Glutamatergic neuron (in vitro differentiated cells): ENCODE data around the gene SLC30A9. TPM values are rescaled to one million over a fixed set of nuclear protein-coding genes. Genes with fewer than 3 reads are reported as not detected.

Source experiments
- DNase-seq: peaks from one replicate; pipeline ENCODE4 v3.0.0; 2022
- H3K27ac Mint-ChIP-seq: one replicate; pipeline ENCODE4 v1.8.0; 2020; ENCODE audit warnings: mild to moderate bottlenecking, mixed read lengths, inconsistent platforms; ENCODE audit not compliant: unreplicated experiment
- H3K27me3 Mint-ChIP-seq: one replicate; pipeline ENCODE4 v1.8.0; 2020; ENCODE audit warnings: mild to moderate bottlenecking, moderate library complexity, mixed read lengths, inconsistent platforms; ENCODE audit not compliant: unreplicated experiment
- H3K36me3 Mint-ChIP-seq: one replicate; pipeline ENCODE4 v1.8.0; 2020; ENCODE audit warnings: mild to moderate bottlenecking, mixed read lengths, inconsistent platforms; ENCODE audit not compliant: unreplicated experiment
- H3K4me1 Mint-ChIP-seq: one replicate; pipeline ENCODE4 v1.8.0; 2020; ENCODE audit warnings: mild to moderate bottlenecking, low read depth, mixed read lengths, inconsistent platforms; ENCODE audit not compliant: unreplicated experiment
- H3K4me3 Mint-ChIP-seq: one replicate; pipeline ENCODE4 v1.8.0; 2020; ENCODE audit warnings: mild to moderate bottlenecking, mixed read lengths, inconsistent platforms; ENCODE audit not compliant: unreplicated experiment
- H3K9me3 Mint-ChIP-seq: one replicate; pipeline ENCODE4 v1.8.0; 2020; ENCODE audit warnings: mild to moderate bottlenecking, moderate library complexity, mixed read lengths, inconsistent platforms; ENCODE audit not compliant: unreplicated experiment
- CTCF ChIP-seq: fragments of 200-600 bp; sonication (generic); IDR thresholded peaks from one replicate; pipeline ENCODE4 v1.5.0; 2021; ENCODE audit not compliant: partially characterized antibody, unreplicated experiment
- total RNA-seq: library from RNA; stranded (reverse); fragmentation: NEBNext Ultra II Directional; extraction: Animal tissue kit (Norgen Biotek cat#: 25700); gene quantifications from one replicate; pipeline ENCODE4 v1.2.1, GENCODE V29; 2021; ENCODE audit not compliant: unreplicated experiment

The SLC30A9 gene
- total RNA-seq, 1 donor from 2014 or later = 70.2 TPM

GRCh38 chr4:42070463-42070862 is 80.1 kb downstream of the SLC30A9 start:
- Mint-ChIP-seq H3K9me3 (no peaks in the 10 kb centered on the region), H3K27ac (no peak overlapping the region), H3K4me1 (no peaks in the 10 kb centered on the region)

GRCh38 chr4:42074294-42074693 is 84.0 kb downstream of the SLC30A9 start:
- Mint-ChIP-seq H3K36me3 (no peaks in the 10 kb centered on the region), H3K27me3 (no peaks in the 10 kb centered on the region), H3K27ac (no peak overlapping the region)

More at GRCh38 chr4:42070463-42070862, 80.1 kb downstream of the SLC30A9 start:
- no peaks in the 10 kb centered on the region for H3K36me3 Mint-ChIP-seq
- DNase-seq = no peak
- H3K4me3 Mint-ChIP-seq = no peak overlapping the region
- TF ChIP-seq CTCF = no peak
- H3K27me3 Mint-ChIP-seq = no peaks in the 10 kb centered on the region

DNA sequence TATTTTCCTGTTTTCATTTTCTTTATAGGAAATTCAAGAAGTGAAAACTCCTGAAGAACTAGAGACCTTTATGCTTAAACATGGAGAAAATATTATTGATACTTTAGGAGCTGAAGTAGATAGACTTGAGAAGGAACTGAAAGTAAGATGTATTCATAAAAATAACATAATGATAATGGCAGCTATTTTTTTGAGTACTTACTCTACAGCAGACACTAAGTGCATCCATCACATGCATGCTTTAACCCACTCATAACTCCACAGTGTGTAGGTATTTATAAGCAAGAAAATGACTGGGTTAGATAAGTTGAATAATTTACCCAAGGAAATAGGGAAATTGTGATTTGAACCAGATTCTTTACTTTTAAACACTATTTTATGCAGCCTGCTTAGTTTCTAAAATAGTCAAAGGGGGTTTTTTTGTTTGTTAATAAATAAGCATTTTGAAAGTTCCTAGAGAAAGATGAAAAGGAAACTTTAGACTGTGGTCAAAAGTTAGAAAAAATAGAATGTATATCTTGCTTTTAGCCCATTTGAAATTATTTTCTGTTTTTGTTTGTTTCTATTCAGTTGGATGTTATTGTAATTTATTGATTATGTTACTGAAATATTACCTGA is 88.0 kb downstream of the SLC30A9 start:
- no peak for TF ChIP-seq CTCF
- H3K27me3 Mint-ChIP-seq = no peaks in the 10 kb centered on the region
- no peaks in the 10 kb centered on the region for H3K36me3 Mint-ChIP-seq
- H3K4me1 Mint-ChIP-seq = no peaks in the 10 kb centered on the region
- no peaks in the 10 kb centered on the region for H3K9me3 Mint-ChIP-seq
- DNase-seq = no peak
- no peak overlapping the region for H3K4me3 Mint-ChIP-seq
- H3K27ac Mint-ChIP-seq = no peak overlapping the region

More at GRCh38 chr4:42074294-42074693, 84.0 kb downstream of the SLC30A9 start:
- Mint-ChIP-seq H3K4me3 (no peak overlapping the region), H3K4me1 (no peaks in the 10 kb centered on the region), H3K9me3 (no peaks in the 10 kb centered on the region)
- TF ChIP-seq CTCF = no peak
- DNase-seq = no peak

DNA sequence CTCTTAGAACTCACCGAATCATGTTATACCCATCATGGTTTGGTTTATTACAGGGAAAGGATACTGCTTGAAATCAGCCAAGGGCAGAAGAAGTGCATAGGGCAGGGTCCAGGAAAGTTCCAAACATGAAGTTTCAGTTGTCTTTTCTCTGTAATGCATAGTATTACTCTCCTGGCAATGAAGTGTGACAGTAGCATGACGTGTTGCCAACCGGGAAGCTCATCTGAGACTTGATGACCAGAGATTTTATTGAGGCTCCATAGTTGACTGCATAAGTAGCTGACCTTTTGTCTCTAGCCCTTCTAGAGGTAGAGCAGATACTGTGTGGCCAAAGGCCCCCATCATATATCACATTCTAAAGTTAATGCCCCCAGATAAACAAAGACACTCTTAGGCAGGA is 90.0 kb downstream of the SLC30A9 start:
- no peak for TF ChIP-seq CTCF

GRCh38 chr4:42083816-42084215 is 93.5 kb downstream of the SLC30A9 start:
- Mint-ChIP-seq H3K36me3 (no peaks in the 10 kb centered on the region), H3K4me1 (no peaks in the 10 kb centered on the region), H3K4me3 (no peak overlapping the region), H3K27me3 (no peaks in the 10 kb centered on the region), H3K27ac (no peak overlapping the region), H3K9me3 (no peaks in the 10 kb centered on the region)
- TF ChIP-seq CTCF = no peak
- no peak for DNase-seq

More for the DNA sequence above, 90.0 kb downstream of the SLC30A9 start:
- no peak overlapping the region for H3K27ac Mint-ChIP-seq
- no peaks in the 10 kb centered on the region for H3K4me1 Mint-ChIP-seq
- H3K36me3 Mint-ChIP-seq = no peaks in the 10 kb centered on the region
- H3K4me3 Mint-ChIP-seq = no peak overlapping the region
- no peak for DNase-seq
- H3K9me3 Mint-ChIP-seq = no peaks in the 10 kb centered on the region
- H3K27me3 Mint-ChIP-seq = no peaks in the 10 kb centered on the region
